K562 (cell line): ENCODE results near the gene STUB1.

Experiments
- ATF7 ChIP-seq: fragments of 450-650 bp; IDR thresholded peaks from 2 replicates; pipeline ENCODE4 v1.7.1; 2014; ENCODE audit warnings: mild to moderate bottlenecking, moderate library complexity
- BRD9 ChIP-seq: fragments of 450-650 bp; IDR thresholded peaks from 2 replicates; pipeline ENCODE4 v1.6.1; 2018; ENCODE audit warnings: low read depth; ENCODE audit not compliant: partially characterized antibody
- CBFB ChIP-seq: sonication (generic); formaldehyde crosslinking; IDR thresholded peaks from 2 replicates; pipeline ENCODE4 v1.4.0; 2020; ENCODE audit warnings: mild to moderate bottlenecking, missing genetic modification reagents
- GABPA ChIP-seq: fragments of 200-800 bp; sonication (Bioruptor generic); conservative IDR thresholded peaks from 2 replicates; pipeline ENCODE4 v1.6.1; 2016; ENCODE audit warnings: low read depth, missing genetic modification characterization, missing compliant biosample characterization
- OTX1 ChIP-seq: fragments of 450-650 bp; formaldehyde crosslinking; IDR thresholded peaks from 2 replicates; pipeline ENCODE4 v1.4.0; 2022; ENCODE audit warnings: mild to moderate bottlenecking
- POLR2A ChIP-seq: fragments of 450-650 bp; conservative IDR thresholded peaks from 2 replicates; pipeline ENCODE4 v1.6.1; 2016
- TAF1 ChIP-seq: IDR thresholded peaks from 2 replicates; pipeline ENCODE4 v1.6.1; 2011; ENCODE audit warnings: mild to moderate bottlenecking, low read length, moderate library complexity; ENCODE audit not compliant: insufficient read depth, control insufficient read depth, severe bottlenecking; ENCODE audit errors: extremely low read depth
- YY1 ChIP-seq, 3 experiments: IDR thresholded peaks; 2 replicates each; pipeline ENCODE4 v1.6.1; 2011; ENCODE audit warnings: low read length in 2 of 3, mild to moderate bottlenecking in 2 of 3, moderate library complexity in 2 of 3, borderline replicate concordance in 1 of 3, control low read depth in 1 of 3, low read depth in 1 of 3; ENCODE audit not compliant: insufficient read depth in 3 of 3, insufficient replicate concordance in 2 of 3, control insufficient read depth in 1 of 3, insufficient read length in 1 of 3; ENCODE audit errors: extremely low read depth in 1 of 3
- ZNF584 ChIP-seq: fragments of 200-800 bp; sonication (Bioruptor generic); IDR thresholded peaks from 2 replicates; pipeline ENCODE4 v1.6.1; 2016; ENCODE audit warnings: low read depth, mild to moderate bottlenecking, missing genetic modification characterization, missing compliant biosample characterization
- TF ChIP-seq, protein P1 (sequence below): fragments of 250-450 bp; sonication (Bioruptor Pico); IDR thresholded peaks from 2 replicates; pipeline ENCODE4 v1.5.0; 2021; ENCODE audit warnings: mild to moderate bottlenecking, moderate library complexity
- TF ChIP-seq, protein P2 (sequence below), 3 experiments: fragments of 200-800 bp in 1 of 3; fragments of 250-450 bp in 1 of 3; fragments of 450-650 bp in 1 of 3; sonication (Bioruptor Pico) in 1 of 3; sonication (Bioruptor generic) in 1 of 3; formaldehyde crosslinking in 1 of 3; IDR thresholded peaks; 2 replicates each; pipeline versions ENCODE4 v1.6.1 to v1.8.0; 2016 to 2022; ENCODE audit warnings: mild to moderate bottlenecking in 2 of 3, missing genetic modification characterization in 2 of 3, missing compliant biosample characterization in 1 of 3, moderate library complexity in 1 of 3
- TF ChIP-seq, protein P3 (sequence below): IDR thresholded peaks from 3 replicates; pipeline ENCODE4 v1.6.1; 2011; ENCODE audit warnings: borderline replicate concordance, mild to moderate bottlenecking, moderate library complexity; ENCODE audit not compliant: insufficient read length; ENCODE audit errors: extremely low read depth
- TF ChIP-seq, protein P4 (sequence below): sonication (generic); formaldehyde crosslinking; IDR thresholded peaks from 2 replicates; pipeline ENCODE4 v1.9.0; 2022; ENCODE audit warnings: mild to moderate bottlenecking, missing genetic modification reagents

DNA sequence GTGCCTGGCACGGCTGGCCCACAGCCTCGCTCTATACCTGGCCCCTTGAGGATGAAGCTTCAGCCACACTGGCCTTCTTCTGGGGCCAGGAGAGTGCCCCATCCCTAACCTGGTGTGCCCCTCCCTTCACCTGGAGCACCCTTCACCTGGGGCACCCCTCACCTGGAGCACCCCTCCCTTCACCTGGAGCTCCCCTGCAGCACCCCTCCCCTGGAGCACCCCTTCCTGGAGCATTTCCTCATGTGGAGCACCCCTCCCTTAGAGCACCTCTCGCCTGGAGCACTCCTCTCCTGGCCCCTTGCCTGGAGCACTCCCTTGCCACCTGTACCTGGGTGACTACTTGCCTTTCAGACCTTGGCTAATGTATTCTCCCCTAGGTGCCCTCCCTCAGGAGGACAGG is 27.8 kb downstream of the STUB1 start:
- TF ChIP-seq ZNF584 (CRISPR knock-in tag) (no peak), ATF7 (no peak), CBFB (CRISPR knock-in tag) (no peak), BRD9 (no peak), GABPA (tag) (no peak), POLR2A (no peak), YY1 (IDR thresholded peaks at IDR 0.05; ENCODE audit: borderline replicate concordance in 1 of 3, control insufficient read depth in 1 of 3, extremely low read depth in 1 of 3, insufficient read depth in 3 of 3, insufficient read length in 1 of 3, insufficient replicate concordance in 2 of 3, low read depth in 1 of 3, low read length in 2 of 3) (no peak), TAF1 (no peak), OTX1 (CRISPR knock-in tag) (no peak)
- TF ChIP-seq, protein P1, sequence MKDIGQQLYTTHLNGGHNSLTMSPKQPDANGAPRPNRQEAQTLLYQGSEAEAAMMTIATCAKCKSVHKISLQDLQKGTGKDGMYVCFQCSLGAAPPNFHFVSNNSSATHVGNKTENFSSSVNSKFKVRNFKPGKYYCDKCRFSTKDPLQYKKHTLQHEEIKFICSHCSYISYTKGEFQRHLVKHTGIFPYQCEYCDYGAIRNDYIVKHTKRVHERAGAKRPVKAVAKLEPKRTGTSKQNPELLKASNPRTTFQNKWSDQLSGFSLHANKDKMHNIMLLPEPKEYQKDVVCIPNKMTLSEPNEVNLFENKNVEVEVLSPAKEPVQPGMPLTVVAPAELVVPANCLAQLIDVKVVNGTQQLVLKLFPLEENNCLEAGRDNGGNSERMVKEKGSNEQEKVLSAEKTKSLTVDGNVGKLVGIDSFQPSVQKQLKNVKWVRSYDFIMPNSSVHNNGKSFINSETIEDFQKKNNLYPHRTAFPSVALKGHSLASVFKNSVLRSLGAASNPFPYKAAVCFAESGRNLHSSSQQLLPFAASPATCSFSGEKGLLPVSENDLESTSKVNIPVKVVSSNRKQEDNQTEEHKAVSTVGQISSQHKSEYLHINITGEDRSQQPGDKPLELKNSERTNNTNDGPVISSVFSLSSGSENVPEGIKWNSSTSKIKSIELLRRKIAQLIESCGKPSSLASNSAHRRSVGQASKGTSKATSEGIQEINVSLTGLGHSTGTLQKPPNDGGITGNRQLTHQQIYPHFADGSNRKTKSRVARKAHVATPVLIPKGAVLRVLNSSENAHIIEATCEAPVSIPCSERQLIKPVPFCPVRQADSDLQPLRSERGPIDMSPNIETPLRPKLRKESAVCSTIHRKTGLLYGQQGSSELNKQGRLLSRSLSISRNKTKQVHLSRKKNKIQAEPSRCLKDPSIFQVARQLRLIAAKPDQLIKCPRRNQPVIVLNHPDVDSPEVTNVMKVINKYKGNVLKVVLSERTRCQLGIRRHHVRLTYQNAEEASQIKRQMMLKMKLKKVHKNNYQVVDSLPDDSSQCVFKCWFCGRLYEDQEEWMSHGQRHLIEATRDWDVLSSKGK = no peak
- TF ChIP-seq, protein P2, sequence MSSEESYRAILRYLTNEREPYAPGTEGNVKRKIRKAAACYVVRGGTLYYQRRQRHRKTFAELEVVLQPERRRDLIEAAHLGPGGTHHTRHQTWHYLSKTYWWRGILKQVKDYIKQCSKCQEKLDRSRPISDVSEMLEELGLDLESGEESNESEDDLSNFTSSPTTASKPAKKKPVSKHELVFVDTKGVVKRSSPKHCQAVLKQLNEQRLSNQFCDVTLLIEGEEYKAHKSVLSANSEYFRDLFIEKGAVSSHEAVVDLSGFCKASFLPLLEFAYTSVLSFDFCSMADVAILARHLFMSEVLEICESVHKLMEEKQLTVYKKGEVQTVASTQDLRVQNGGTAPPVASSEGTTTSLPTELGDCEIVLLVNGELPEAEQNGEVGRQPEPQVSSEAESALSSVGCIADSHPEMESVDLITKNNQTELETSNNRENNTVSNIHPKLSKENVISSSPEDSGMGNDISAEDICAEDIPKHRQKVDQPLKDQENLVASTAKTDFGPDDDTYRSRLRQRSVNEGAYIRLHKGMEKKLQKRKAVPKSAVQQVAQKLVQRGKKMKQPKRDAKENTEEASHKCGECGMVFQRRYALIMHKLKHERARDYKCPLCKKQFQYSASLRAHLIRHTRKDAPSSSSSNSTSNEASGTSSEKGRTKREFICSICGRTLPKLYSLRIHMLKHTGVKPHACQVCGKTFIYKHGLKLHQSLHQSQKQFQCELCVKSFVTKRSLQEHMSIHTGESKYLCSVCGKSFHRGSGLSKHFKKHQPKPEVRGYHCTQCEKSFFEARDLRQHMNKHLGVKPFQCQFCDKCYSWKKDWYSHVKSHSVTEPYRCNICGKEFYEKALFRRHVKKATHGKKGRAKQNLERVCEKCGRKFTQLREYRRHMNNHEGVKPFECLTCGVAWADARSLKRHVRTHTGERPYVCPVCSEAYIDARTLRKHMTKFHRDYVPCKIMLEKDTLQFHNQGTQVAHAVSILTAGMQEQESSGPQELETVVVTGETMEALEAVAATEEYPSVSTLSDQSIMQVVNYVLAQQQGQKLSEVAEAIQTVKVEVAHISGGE (CRISPR knock-in tag; IDR thresholded peaks at IDR 0.05) = no peak
- TF ChIP-seq, protein P3, sequence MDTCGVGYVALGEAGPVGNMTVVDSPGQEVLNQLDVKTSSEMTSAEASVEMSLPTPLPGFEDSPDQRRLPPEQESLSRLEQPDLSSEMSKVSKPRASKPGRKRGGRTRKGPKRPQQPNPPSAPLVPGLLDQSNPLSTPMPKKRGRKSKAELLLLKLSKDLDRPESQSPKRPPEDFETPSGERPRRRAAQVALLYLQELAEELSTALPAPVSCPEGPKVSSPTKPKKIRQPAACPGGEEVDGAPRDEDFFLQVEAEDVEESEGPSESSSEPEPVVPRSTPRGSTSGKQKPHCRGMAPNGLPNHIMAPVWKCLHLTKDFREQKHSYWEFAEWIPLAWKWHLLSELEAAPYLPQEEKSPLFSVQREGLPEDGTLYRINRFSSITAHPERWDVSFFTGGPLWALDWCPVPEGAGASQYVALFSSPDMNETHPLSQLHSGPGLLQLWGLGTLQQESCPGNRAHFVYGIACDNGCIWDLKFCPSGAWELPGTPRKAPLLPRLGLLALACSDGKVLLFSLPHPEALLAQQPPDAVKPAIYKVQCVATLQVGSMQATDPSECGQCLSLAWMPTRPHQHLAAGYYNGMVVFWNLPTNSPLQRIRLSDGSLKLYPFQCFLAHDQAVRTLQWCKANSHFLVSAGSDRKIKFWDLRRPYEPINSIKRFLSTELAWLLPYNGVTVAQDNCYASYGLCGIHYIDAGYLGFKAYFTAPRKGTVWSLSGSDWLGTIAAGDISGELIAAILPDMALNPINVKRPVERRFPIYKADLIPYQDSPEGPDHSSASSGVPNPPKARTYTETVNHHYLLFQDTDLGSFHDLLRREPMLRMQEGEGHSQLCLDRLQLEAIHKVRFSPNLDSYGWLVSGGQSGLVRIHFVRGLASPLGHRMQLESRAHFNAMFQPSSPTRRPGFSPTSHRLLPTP = no peak
- TF ChIP-seq, protein P4, sequence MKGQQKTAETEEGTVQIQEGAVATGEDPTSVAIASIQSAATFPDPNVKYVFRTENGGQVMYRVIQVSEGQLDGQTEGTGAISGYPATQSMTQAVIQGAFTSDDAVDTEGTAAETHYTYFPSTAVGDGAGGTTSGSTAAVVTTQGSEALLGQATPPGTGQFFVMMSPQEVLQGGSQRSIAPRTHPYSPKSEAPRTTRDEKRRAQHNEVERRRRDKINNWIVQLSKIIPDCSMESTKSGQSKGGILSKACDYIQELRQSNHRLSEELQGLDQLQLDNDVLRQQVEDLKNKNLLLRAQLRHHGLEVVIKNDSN (CRISPR knock-in tag) = no peak
